Neural progenitor cell (in vitro differentiated cells): Measurements from ENCODE around the gene CLEC9A.

ENCODE experiments used
- CTCF ChIP-seq: fragments of 200-600 bp; sonication (generic); IDR thresholded peaks from 2 replicates; pipeline ENCODE4 v1.5.1; 2017; ENCODE audit warnings: antibody characterized with exemption, mild to moderate bottlenecking
- EZH2 ChIP-seq: fragments of 200-600 bp; sonication (generic); IDR thresholded peaks from 2 replicates; pipeline ENCODE4 v1.6.1; 2017; ENCODE audit warnings: antibody characterized with exemption, mild to moderate bottlenecking, moderate library complexity

GRCh38 chr12:10027721-10028120 is 2.8 kb upstream of the CLEC9A start:
- no peak for TF ChIP-seq CTCF
- no peak for TF ChIP-seq EZH2
